CD14-positive monocyte (primary cell): ENCODE measurements around the gene MOGAT2. TPM values are rescaled to one million over a fixed set of nuclear protein-coding genes. Genes with fewer than 3 reads are reported as not detected.

ENCODE experiments used
- DNase-seq, 3 donors: peaks; one replicate each; pipeline ENCODE4 v3.0.0-alpha.2; 2011 to 2022
- H2AFZ ChIP-seq: 2 replicates; pipeline ENCODE4 v1.6.0; 2012; ENCODE audit warnings: mild to moderate bottlenecking, low read depth, low read length, inconsistent platforms; ENCODE audit not compliant: insufficient read depth, poor library complexity, severe bottlenecking
- H3K27ac ChIP-seq, 2 donors: 1 replicate in 1 of 2; 2 replicates in 1 of 2; pipeline ENCODE4 v1.5.1; 2012 to 2013; ENCODE audit warnings: low read length in 2 of 2, control low read depth in 1 of 2, inconsistent platforms in 1 of 2, low read depth in 1 of 2, mild to moderate bottlenecking in 1 of 2
- H3K27me3 ChIP-seq, 2 donors: one replicate each; pipeline versions ENCODE4 v1.6.0 to v1.6.1; 2011 to 2013; ENCODE audit warnings: low read length in 2 of 2; ENCODE audit not compliant: control insufficient read depth in 2 of 2, insufficient read depth in 2 of 2
- H3K36me3 ChIP-seq, 2 donors: replicated peaks in 1 of 2; 1 replicate in 1 of 2; 2 replicates in 1 of 2; pipeline versions ENCODE4 v1.5.1 to v1.6.1; 2012 to 2013; ENCODE audit warnings: low read length in 2 of 2, control low read depth in 1 of 2, inconsistent platforms in 1 of 2, mild to moderate bottlenecking in 1 of 2; ENCODE audit not compliant: insufficient read depth in 2 of 2, control insufficient read depth in 1 of 2
- H3K4me1 ChIP-seq, 2 donors: 1 replicate in 1 of 2; 2 replicates in 1 of 2; pipeline versions ENCODE4 v1.5.1 to v1.6.1; 2012 to 2013; ENCODE audit warnings: low read length in 2 of 2, control low read depth in 1 of 2, inconsistent platforms in 1 of 2, mild to moderate bottlenecking in 1 of 2, moderate library complexity in 1 of 2; ENCODE audit not compliant: insufficient read depth in 2 of 2, control insufficient read depth in 1 of 2
- H3K4me2 ChIP-seq: replicated peaks from 2 replicates; pipeline ENCODE3; 2012; ENCODE audit warnings: low read length, moderate library complexity, mild to moderate bottlenecking; ENCODE audit not compliant: poor library complexity, severe bottlenecking; ENCODE audit errors: extremely low read depth
- H3K4me3 ChIP-seq, 3 experiments: fragments of 200-600 bp in 1 of 3; sonication (generic) in 1 of 3; replicated peaks in 1 of 3; 1 replicate in 2 of 3; 2 replicates in 1 of 3; pipeline ENCODE4 v1.5.1; 2011 to 2013; ENCODE audit warnings: low read length in 3 of 3, mild to moderate bottlenecking in 3 of 3, control low read depth in 2 of 3, low read depth in 2 of 3, inconsistent platforms in 1 of 3, moderate library complexity in 1 of 3
- H3K79me2 ChIP-seq: 2 replicates; pipeline ENCODE4 v1.6.0; 2012; ENCODE audit warnings: mild to moderate bottlenecking, control low read depth, inconsistent platforms, low read length, moderate library complexity; ENCODE audit not compliant: insufficient read depth
- H3K9ac ChIP-seq: 2 replicates; pipeline ENCODE4 v1.6.0; 2017; ENCODE audit warnings: low read length, mild to moderate bottlenecking; ENCODE audit not compliant: insufficient read depth, poor library complexity, severe bottlenecking
- H3K9me3 ChIP-seq, 2 donors: replicated peaks in 1 of 2; 1 replicate in 1 of 2; 2 replicates in 1 of 2; pipeline versions ENCODE4 v1.5.1 to v1.6.1; 2012 to 2013; ENCODE audit warnings: low read length in 2 of 2, control low read depth in 1 of 2; ENCODE audit not compliant: control insufficient read depth in 1 of 2, insufficient read depth in 1 of 2
- H4K20me1 ChIP-seq: 2 replicates; pipeline ENCODE4 v1.6.0; 2012; ENCODE audit warnings: mild to moderate bottlenecking, low read length, control low read depth, moderate library complexity; ENCODE audit not compliant: insufficient read depth
- H3K27ac Mint-ChIP-seq, 7 donors: one replicate each; pipeline ENCODE4 v1.8.0; 2020; ENCODE audit warnings: mild to moderate bottlenecking in 7 of 7, mixed read lengths in 7 of 7, moderate library complexity in 6 of 7, inconsistent platforms in 2 of 7
- H3K27me3 Mint-ChIP-seq, 3 donors: one replicate each; pipeline ENCODE4 v1.8.0; 2021 to 2022; ENCODE audit warnings: low read depth in 3 of 3, mild to moderate bottlenecking in 3 of 3, mixed read lengths in 3 of 3, moderate library complexity in 3 of 3, inconsistent platforms in 1 of 3
- H3K36me3 Mint-ChIP-seq, 2 donors: one replicate each; pipeline ENCODE4 v1.8.0; 2020; ENCODE audit warnings: mixed read lengths in 2 of 2, inconsistent platforms in 1 of 2, mild to moderate bottlenecking in 1 of 2
- H3K4me1 Mint-ChIP-seq: one replicate; pipeline ENCODE4 v1.8.0; 2020; ENCODE audit warnings: mild to moderate bottlenecking, mixed read lengths
- H3K4me3 Mint-ChIP-seq, 2 donors: one replicate each; pipeline ENCODE4 v1.8.0; 2020; ENCODE audit warnings: mild to moderate bottlenecking in 2 of 2, mixed read lengths in 2 of 2, moderate library complexity in 1 of 2
- H3K9me3 Mint-ChIP-seq, 7 donors: one replicate each; pipeline ENCODE4 v1.8.0; 2020 to 2022; ENCODE audit warnings: mixed read lengths in 7 of 7, mild to moderate bottlenecking in 6 of 7, moderate library complexity in 6 of 7, inconsistent platforms in 2 of 7
- WGBS: methylation state at CpG from one replicate; pipeline ENCODE4 v1.1.5; 2013; ENCODE audit warnings: missing lambda C conversion rate; ENCODE audit not compliant: insufficient coverage; 5-methylcytosine and 5-hydroxymethylcytosine counted together
- intact Hi-C, 2 donors: fragments of 100-400 bp; cut with micrococcal nuclease; formaldehyde crosslinking; loops; one replicate each; pipeline versions ENCODE4 v1.15.0 to v1.15.1; 2023
- polyA plus RNA-seq, 3 donors: library from polyadenylated mRNA; depleted of rRNA in 1 of 3; unstranded in 2 of 3; stranded (reverse) in 1 of 3; fragments of 300-500 nt in 2 of 3; fragments of >200 nt in 1 of 3; fragmentation: Illumina TruSeq in 2 of 3; gene quantifications; 1 replicate in 2 of 3; 2 replicates in 1 of 3; pipeline ENCODE4 v1.2.3, GENCODE V29; 2012 to 2021
- TF ChIP-seq, protein P1 (sequence below): fragments of 200-600 bp; IDR thresholded peaks from one replicate; pipeline ENCODE4 v1.8.0; 2022; ENCODE audit warnings: antibody characterized with exemption, mild to moderate bottlenecking

The MOGAT2 gene
- polyA plus RNA-seq, 3 donors = not detected

DNA sequence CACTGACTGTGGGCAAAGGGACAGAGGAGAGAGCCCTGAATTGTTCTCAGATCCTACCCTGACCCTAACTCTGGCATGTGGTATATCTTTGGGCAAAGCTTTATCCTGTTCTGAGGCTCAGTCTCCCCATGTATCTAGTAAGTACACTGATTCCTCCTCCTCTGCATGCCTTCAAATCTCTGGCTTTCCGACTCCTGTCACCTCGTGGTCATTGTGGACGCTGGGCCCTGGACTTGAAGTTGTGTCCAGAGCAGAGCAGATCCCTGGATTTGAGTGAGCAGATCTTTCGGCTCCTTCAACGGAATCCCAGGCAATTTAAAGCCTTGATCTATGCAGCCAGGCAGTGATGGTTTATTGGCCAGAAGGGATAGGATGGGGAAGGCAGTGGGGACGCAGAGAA lies 3.0 kb downstream of the MOGAT2 start:
- no peak overlapping the region for H3K9ac ChIP-seq
- H3K79me2 ChIP-seq = no peaks in the 10 kb centered on the region
- no peak for DNase-seq
- H3K9me3 ChIP-seq = no peaks in the 10 kb centered on the region
- no peaks in the 10 kb centered on the region for H4K20me1 ChIP-seq
- no peaks in the 10 kb centered on the region for H3K36me3 Mint-ChIP-seq
- TF ChIP-seq, protein P1, sequence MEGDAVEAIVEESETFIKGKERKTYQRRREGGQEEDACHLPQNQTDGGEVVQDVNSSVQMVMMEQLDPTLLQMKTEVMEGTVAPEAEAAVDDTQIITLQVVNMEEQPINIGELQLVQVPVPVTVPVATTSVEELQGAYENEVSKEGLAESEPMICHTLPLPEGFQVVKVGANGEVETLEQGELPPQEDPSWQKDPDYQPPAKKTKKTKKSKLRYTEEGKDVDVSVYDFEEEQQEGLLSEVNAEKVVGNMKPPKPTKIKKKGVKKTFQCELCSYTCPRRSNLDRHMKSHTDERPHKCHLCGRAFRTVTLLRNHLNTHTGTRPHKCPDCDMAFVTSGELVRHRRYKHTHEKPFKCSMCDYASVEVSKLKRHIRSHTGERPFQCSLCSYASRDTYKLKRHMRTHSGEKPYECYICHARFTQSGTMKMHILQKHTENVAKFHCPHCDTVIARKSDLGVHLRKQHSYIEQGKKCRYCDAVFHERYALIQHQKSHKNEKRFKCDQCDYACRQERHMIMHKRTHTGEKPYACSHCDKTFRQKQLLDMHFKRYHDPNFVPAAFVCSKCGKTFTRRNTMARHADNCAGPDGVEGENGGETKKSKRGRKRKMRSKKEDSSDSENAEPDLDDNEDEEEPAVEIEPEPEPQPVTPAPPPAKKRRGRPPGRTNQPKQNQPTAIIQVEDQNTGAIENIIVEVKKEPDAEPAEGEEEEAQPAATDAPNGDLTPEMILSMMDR = no peak
- no peak overlapping the region for H2AFZ ChIP-seq
- no peak overlapping the region for H3K27ac ChIP-seq
- no peak overlapping the region for H3K4me3 Mint-ChIP-seq
- no peaks in the 10 kb centered on the region for H3K27me3 ChIP-seq
- H3K27ac Mint-ChIP-seq = peak overlapping the region in 1 of 7 donors; percentile 64
- no peaks in the 10 kb centered on the region for H3K9me3 Mint-ChIP-seq
- H3K4me2 ChIP-seq = no peak overlapping the region
- intact Hi-C loops = loop anchor here (5.0 to 10.0 kb wide), 3 partner anchors 42 to 147 kb away; no protein-coding TSS in a partner anchor
- 100% methylated on average over 5 of the region's 6 CpGs for WGBS
- H3K4me3 ChIP-seq = no peak overlapping the region
- H3K4me1 Mint-ChIP-seq = no peaks in the 10 kb centered on the region
- no peaks in the 10 kb centered on the region for H3K4me1 ChIP-seq
- H3K27me3 Mint-ChIP-seq = peaks cover 0 to 4% (median 3%) of the 10 kb centered on the region in 3 donors
- no peaks in the 10 kb centered on the region for H3K36me3 ChIP-seq

DNA sequence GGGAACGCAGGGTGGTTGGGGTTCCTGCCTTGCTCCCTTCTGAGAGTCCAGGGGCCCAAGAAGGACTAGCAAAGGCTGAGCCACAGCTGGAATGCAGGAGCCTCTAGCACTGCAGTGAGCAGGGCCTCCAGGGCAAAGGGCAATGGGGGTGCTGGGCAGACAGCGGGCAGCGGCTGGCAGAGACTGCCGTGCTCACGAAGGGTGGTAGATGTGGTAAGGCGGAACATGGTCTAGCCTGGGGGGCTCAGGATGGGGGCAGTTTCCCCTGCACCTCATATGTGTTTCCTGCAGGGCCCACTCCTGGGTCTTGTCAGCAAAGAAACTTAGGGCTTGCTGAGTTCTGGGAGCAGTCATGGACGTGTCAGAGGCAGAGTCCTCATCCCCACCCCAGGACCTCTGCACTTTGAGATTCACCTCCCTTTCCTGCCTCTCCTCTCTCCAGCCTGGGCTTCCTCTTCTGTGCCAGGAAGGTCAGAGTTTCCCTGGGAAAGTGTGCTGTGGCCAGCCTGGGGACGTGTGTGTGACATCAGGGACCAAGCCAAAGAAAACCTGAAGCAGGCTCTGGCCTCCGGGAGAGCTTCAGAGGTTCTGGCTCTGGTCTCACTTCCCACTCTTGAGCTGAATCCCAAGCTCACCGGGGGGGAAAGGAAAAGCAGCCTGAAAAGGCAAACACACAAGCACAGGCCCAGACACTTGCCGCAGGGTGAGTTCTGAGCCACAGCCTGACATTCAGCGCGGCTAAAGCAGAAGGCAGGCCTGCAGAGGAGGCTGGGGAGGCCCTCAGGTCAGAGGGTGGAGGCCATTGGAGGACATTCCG lies 4.4 kb downstream of the MOGAT2 start:
- H3K9ac ChIP-seq = no peak overlapping the region
- no peaks in the 10 kb centered on the region for H3K4me1 ChIP-seq
- H3K4me3 ChIP-seq = no peak overlapping the region
- H3K9me3 ChIP-seq = no peaks in the 10 kb centered on the region
- intact Hi-C loops = loop anchor here (2.0 to 10.0 kb wide), 4 partner anchors 40 to 145 kb away; no protein-coding TSS in a partner anchor
- no peaks in the 10 kb centered on the region for H4K20me1 ChIP-seq
- no peak overlapping the region for H2AFZ ChIP-seq
- Mint-ChIP-seq H3K4me3 (no peak overlapping the region), H3K27ac (no peak overlapping the region), H3K9me3 (no peaks in the 10 kb centered on the region), H3K36me3 (no peaks in the 10 kb centered on the region), H3K4me1 (no peaks in the 10 kb centered on the region), H3K27me3 (peaks cover 0 to 4% (median 1%) of the 10 kb centered on the region in 3 donors)
- no peak overlapping the region for H3K27ac ChIP-seq
- no peaks in the 10 kb centered on the region for H3K79me2 ChIP-seq
- no peak overlapping the region for H3K4me2 ChIP-seq
- WGBS = 42% methylated on average over 14 of the region's 14 CpGs
- TF ChIP-seq, protein P1 = no peak
- no peaks in the 10 kb centered on the region for H3K36me3 ChIP-seq
- no peak for DNase-seq
- no peaks in the 10 kb centered on the region for H3K27me3 ChIP-seq
